ENCODE measurements around the gene FBXO27.
"Not testable (repeated sequence)": the region's sequence is repeated elsewhere in the genome, so short reads cannot be mapped to it uniquely, and the experiment has no call there.

Gene FBXO27

GRCh38 chr19:39017026-39017425 is 15.3 kb downstream of the FBXO27 start:
- Mint-ChIP-seq H3K27ac (no peak overlapping the region), H3K27me3 (peaks cover 8% of the 10 kb centered on the region), H3K4me1 (ENCODE audit: low read depth) (no peaks in the 10 kb centered on the region), H3K4me3 (no peak overlapping the region), H3K9me3 (ENCODE audit: low read depth) (no peaks in the 10 kb centered on the region), H3K36me3 (no peaks in the 10 kb centered on the region)

- Mint-ChIP-seq H3K9me3 (ENCODE audit: low read depth) (no peaks in the 10 kb centered on the region), H3K36me3 (no peaks in the 10 kb centered on the region), H3K4me1 (ENCODE audit: low read depth) (no peaks in the 10 kb centered on the region), H3K27ac (no peak overlapping the region), H3K27me3 (peaks cover 4% of the 10 kb centered on the region), H3K4me3 (no peak overlapping the region)
Observed at GRCh38 chr19:39014037-39014436, 18.3 kb downstream of the FBXO27 start.

GRCh38 chr19:39009001-39009400 is 23.3 kb downstream of the FBXO27 start:
- Mint-ChIP-seq H3K9me3 (ENCODE audit: low read depth) (no peaks in the 10 kb centered on the region), H3K4me3 (no peak overlapping the region), H3K4me1 (ENCODE audit: low read depth) (peaks cover 2% of the 10 kb centered on the region), H3K27ac (no peak overlapping the region), H3K27me3 (peaks cover 4% of the 10 kb centered on the region), H3K36me3 (no peaks in the 10 kb centered on the region)

GRCh38 chr19:39008137-39008536 is 24.2 kb downstream of the FBXO27 start:
- Mint-ChIP-seq H3K9me3 (ENCODE audit: low read depth) (no peaks in the 10 kb centered on the region), H3K4me3 (no peak overlapping the region), H3K27me3 (peaks cover 7% of the 10 kb centered on the region), H3K4me1 (ENCODE audit: low read depth) (peaks cover 2% of the 10 kb centered on the region), H3K27ac (no peak overlapping the region), H3K36me3 (no peaks in the 10 kb centered on the region)

GRCh38 chr19:39007096-39007495 is 25.3 kb downstream of the FBXO27 start:
- Mint-ChIP-seq H3K9me3 (ENCODE audit: low read depth) (no peaks in the 10 kb centered on the region), H3K4me3 (no peak overlapping the region), H3K4me1 (ENCODE audit: low read depth) (peaks cover 2% of the 10 kb centered on the region), H3K36me3 (no peaks in the 10 kb centered on the region), H3K27me3 (peaks cover 10% of the 10 kb centered on the region), H3K27ac (no peak overlapping the region)

GRCh38 chr19:39004403-39004802 is 27.9 kb downstream of the FBXO27 start:
- Mint-ChIP-seq H3K36me3 (no peaks in the 10 kb centered on the region), H3K27ac (no peak overlapping the region), H3K27me3 (peaks cover 10% of the 10 kb centered on the region), H3K4me1 (ENCODE audit: low read depth) (peaks cover 2% of the 10 kb centered on the region), H3K4me3 (no peak overlapping the region), H3K9me3 (ENCODE audit: low read depth) (no peaks in the 10 kb centered on the region)

GRCh38 chr19:39003796-39004195 is 28.6 kb downstream of the FBXO27 start:
- Mint-ChIP-seq H3K27ac (no peak overlapping the region), H3K4me3 (no peak overlapping the region), H3K9me3 (ENCODE audit: low read depth) (no peaks in the 10 kb centered on the region), H3K27me3 (peaks cover 10% of the 10 kb centered on the region), H3K36me3 (no peaks in the 10 kb centered on the region), H3K4me1 (ENCODE audit: low read depth) (peaks cover 2% of the 10 kb centered on the region)

GRCh38 chr19:39003188-39003587 is 29.2 kb downstream of the FBXO27 start:
- Mint-ChIP-seq H3K36me3 (no peaks in the 10 kb centered on the region), H3K27me3 (peaks cover 10% of the 10 kb centered on the region), H3K9me3 (ENCODE audit: low read depth) (no peaks in the 10 kb centered on the region), H3K4me1 (ENCODE audit: low read depth) (peaks cover 2% of the 10 kb centered on the region), H3K4me3 (no peak overlapping the region), H3K27ac (no peak overlapping the region)

- H3K9me3 Mint-ChIP-seq (ENCODE audit: low read depth) = no peaks in the 10 kb centered on the region
- peaks cover 2% of the 10 kb centered on the region for H3K4me1 Mint-ChIP-seq (ENCODE audit: low read depth)
- peaks cover 10% of the 10 kb centered on the region for H3K27me3 Mint-ChIP-seq
- H3K27ac Mint-ChIP-seq = no peak overlapping the region
- no peaks in the 10 kb centered on the region for H3K36me3 Mint-ChIP-seq
- no peak overlapping the region for H3K4me3 Mint-ChIP-seq
Observed at GRCh38 chr19:39001041-39001440, 31.3 kb downstream of the FBXO27 start.

GRCh38 chr19:38997576-38997975 is 34.8 kb downstream of the FBXO27 start:
- not testable (repeated sequence) for H3K4me3 Mint-ChIP-seq; H3K36me3 Mint-ChIP-seq; H3K27ac Mint-ChIP-seq; H3K9me3 Mint-ChIP-seq (ENCODE audit: low read depth); H3K4me1 Mint-ChIP-seq (ENCODE audit: low read depth); H3K27me3 Mint-ChIP-seq

- Mint-ChIP-seq H3K27me3 (peaks cover 5% of the 10 kb centered on the region), H3K27ac (no peak overlapping the region), H3K4me3 (no peak overlapping the region), H3K9me3 (ENCODE audit: low read depth) (no peaks in the 10 kb centered on the region), H3K4me1 (ENCODE audit: low read depth) (no peaks in the 10 kb centered on the region), H3K36me3 (no peaks in the 10 kb centered on the region)
Observed at GRCh38 chr19:38993271-38993670, 39.1 kb downstream of the FBXO27 start.

GRCh38 chr19:38990949-38991697 is 41.2 kb downstream of the FBXO27 start:
- H3K27ac Mint-ChIP-seq = no peak overlapping the region
- no peaks in the 10 kb centered on the region for H3K4me1 Mint-ChIP-seq (ENCODE audit: low read depth)
- H3K9me3 Mint-ChIP-seq (ENCODE audit: low read depth) = no peaks in the 10 kb centered on the region
- no peak overlapping the region for H3K4me3 Mint-ChIP-seq
- peaks cover 5% of the 10 kb centered on the region for H3K27me3 Mint-ChIP-seq
- H3K36me3 Mint-ChIP-seq = no peaks in the 10 kb centered on the region

- H3K4me1 Mint-ChIP-seq (ENCODE audit: low read depth); H3K36me3 Mint-ChIP-seq; H3K27ac Mint-ChIP-seq; H3K27me3 Mint-ChIP-seq; H3K9me3 Mint-ChIP-seq (ENCODE audit: low read depth); H3K4me3 Mint-ChIP-seq: not testable (repeated sequence)
Observed at GRCh38 chr19:38989614-38990013, 42.7 kb downstream of the FBXO27 start.

GRCh38 chr19:38989066-38989605 is 43.2 kb downstream of the FBXO27 start:
- H3K4me3 Mint-ChIP-seq = no peak overlapping the region
- H3K27me3 Mint-ChIP-seq = peaks cover 5% of the 10 kb centered on the region
- no peaks in the 10 kb centered on the region for H3K36me3 Mint-ChIP-seq
- H3K27ac Mint-ChIP-seq = no peak overlapping the region
- H3K9me3 Mint-ChIP-seq (ENCODE audit: low read depth) = no peaks in the 10 kb centered on the region
- H3K4me1 Mint-ChIP-seq (ENCODE audit: low read depth) = no peaks in the 10 kb centered on the region

GRCh38 chr19:38988627-38989026 is 43.7 kb downstream of the FBXO27 start:
- H3K4me1 Mint-ChIP-seq (ENCODE audit: low read depth); H3K4me3 Mint-ChIP-seq; H3K27ac Mint-ChIP-seq; H3K27me3 Mint-ChIP-seq; H3K36me3 Mint-ChIP-seq; H3K9me3 Mint-ChIP-seq (ENCODE audit: low read depth): not testable (repeated sequence)

- not testable (repeated sequence) for H3K27me3 Mint-ChIP-seq; H3K27ac Mint-ChIP-seq; H3K4me3 Mint-ChIP-seq; H3K36me3 Mint-ChIP-seq; H3K9me3 Mint-ChIP-seq (ENCODE audit: low read depth); H3K4me1 Mint-ChIP-seq (ENCODE audit: low read depth)
Observed at GRCh38 chr19:38987745-38988144, 44.6 kb downstream of the FBXO27 start.
